Ovary (tissue), 9 donors: ENCODE measurements around the gene MDFIC2. TPM values are rescaled to one million over a fixed set of nuclear protein-coding genes. Genes with fewer than 3 reads are reported as not detected.
"Not testable (repeated sequence)": the region's sequence is repeated elsewhere in the genome, so short reads cannot be mapped to it uniquely, and the experiment has no call there.

Source experiments
- DNase-seq, 5 donors: peaks; one replicate each; pipeline ENCODE4 v3.0.0-alpha.2; 2019 to 2020
- H3K27ac ChIP-seq, 2 donors: fragments of 200-600 bp; one replicate each; pipeline versions ENCODE4 v1.5.1 to v1.8.0; 2019 to 2022
- H3K27me3 ChIP-seq: fragments of 200-600 bp; one replicate; pipeline ENCODE4 v1.8.0; 2022
- H3K36me3 ChIP-seq: fragments of 200-600 bp; sonication (generic); one replicate; pipeline ENCODE4 v1.5.1; 2019
- H3K4me1 ChIP-seq: one replicate; pipeline ENCODE4 v1.8.1; 2013; ENCODE audit warnings: mild to moderate bottlenecking, moderate library complexity; ENCODE audit not compliant: insufficient read depth
- H3K4me3 ChIP-seq: fragments of 200-600 bp; sonication (generic); one replicate; pipeline ENCODE4 v1.5.1; 2017
- H3K9me3 ChIP-seq, 2 donors: fragments of 200-600 bp in 1 of 2; sonication (generic) in 1 of 2; one replicate each; pipeline versions ENCODE4 v1.5.1 to v1.8.1; 2013 to 2019; ENCODE audit warnings: mild to moderate bottlenecking in 1 of 2, moderate library complexity in 1 of 2
- EP300 ChIP-seq: sonication (generic); formaldehyde crosslinking; IDR thresholded peaks from one replicate; pipeline ENCODE4 v1.6.1; 2017; ENCODE audit warnings: antibody characterized with exemption
- POLR2A ChIP-seq: fragments of 450-650 bp; IDR thresholded peaks from one replicate; pipeline ENCODE4 v1.6.1; 2017; ENCODE audit warnings: antibody characterized with exemption, mild to moderate bottlenecking, moderate library complexity
- WGBS, 3 donors: extraction: QIAGEN DNeasy Blood & Tissue Kit in 1 of 3; methylation state at CpG; one replicate each; pipeline versions ENCODE4 v1.1.5 to v1.1.7; 2013 to 2017; 5-methylcytosine and 5-hydroxymethylcytosine counted together
- intact Hi-C, 4 donors: fragments of 100-400 bp; cut with DNase I; formaldehyde crosslinking; loops; one replicate each; pipeline versions ENCODE4 v1.11.0 to v1.15.1; 2022 to 2023
- polyA plus RNA-seq, 2 donors: library from polyadenylated mRNA; stranded (reverse); fragments of 200-250 nt in 1 of 2; fragments of 350-450 nt in 1 of 2; fragmentation: Illumina TruSeq in 1 of 2; extraction: RNeasy Lipid Tissue Mini Kit (QIAGEN cat#74804) in 1 of 2; gene quantifications; one replicate each; pipeline ENCODE4 v1.2.3, GENCODE V29; 2013 to 2014
- total RNA-seq, 7 donors: library from RNA; depleted of rRNA in 2 of 7; stranded (reverse); fragments of >200 nt in 2 of 7; fragmentation: NEBNext Ultra II Directional in 3 of 7; extraction: Animal tissue kit (Norgen Biotek cat#: 25700) in 3 of 7; gene quantifications; one replicate each; pipeline versions ENCODE4 v1.1.0 to v1.2.4, GENCODE V29; 2016 to 2023
- TF ChIP-seq, protein P1 (sequence below), 3 donors: fragments of 450-650 bp in 2 of 3; fragments of 200-600 bp in 1 of 3; IDR thresholded peaks; one replicate each; pipeline versions ENCODE4 v1.5.1 to v1.8.0; 2016 to 2022; ENCODE audit warnings: antibody characterized with exemption in 3 of 3, mild to moderate bottlenecking in 1 of 3
- donor health status: DM: no; HTN: no; CAD: no; lungs with moderate emphysema.
- donor health status: DM: no; HTN: no; CAD: no.
- donor health status: Bipolar disorder and iron deficiency.
- donor health status: DM: yes; HTN: yes; CAD: no.
- donor health status: DM: no; HTN: no; CAD: no.
- donor health status: DM: yes; HTN: yes; CAD: no.

Gene MDFIC2
- total and polyA plus RNA-seq, 9 donors, result not detected

DNA sequence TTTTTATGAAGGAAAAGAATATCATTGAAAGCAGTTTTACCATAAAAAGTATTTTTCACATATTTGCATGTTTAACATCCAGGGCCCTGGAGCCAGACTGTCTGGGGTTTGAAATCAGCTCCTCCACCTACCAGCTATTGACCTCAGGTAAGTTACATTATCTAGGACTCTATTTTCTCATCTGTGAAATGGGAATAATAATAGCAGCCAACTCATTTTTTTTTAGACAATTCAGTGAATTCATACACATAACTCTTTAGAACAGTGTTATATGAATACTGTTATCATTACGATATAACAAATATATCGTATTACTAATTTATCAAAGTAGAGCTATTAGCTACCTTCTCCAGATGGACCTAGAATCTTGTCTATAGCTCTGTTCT, 21.3 kb downstream of the MDFIC2 start:
- no peaks in the 10 kb centered on the region for H3K9me3 ChIP-seq
- no peak for TF ChIP-seq POLR2A
- no peak for TF ChIP-seq EP300
- TF ChIP-seq, protein P1, sequence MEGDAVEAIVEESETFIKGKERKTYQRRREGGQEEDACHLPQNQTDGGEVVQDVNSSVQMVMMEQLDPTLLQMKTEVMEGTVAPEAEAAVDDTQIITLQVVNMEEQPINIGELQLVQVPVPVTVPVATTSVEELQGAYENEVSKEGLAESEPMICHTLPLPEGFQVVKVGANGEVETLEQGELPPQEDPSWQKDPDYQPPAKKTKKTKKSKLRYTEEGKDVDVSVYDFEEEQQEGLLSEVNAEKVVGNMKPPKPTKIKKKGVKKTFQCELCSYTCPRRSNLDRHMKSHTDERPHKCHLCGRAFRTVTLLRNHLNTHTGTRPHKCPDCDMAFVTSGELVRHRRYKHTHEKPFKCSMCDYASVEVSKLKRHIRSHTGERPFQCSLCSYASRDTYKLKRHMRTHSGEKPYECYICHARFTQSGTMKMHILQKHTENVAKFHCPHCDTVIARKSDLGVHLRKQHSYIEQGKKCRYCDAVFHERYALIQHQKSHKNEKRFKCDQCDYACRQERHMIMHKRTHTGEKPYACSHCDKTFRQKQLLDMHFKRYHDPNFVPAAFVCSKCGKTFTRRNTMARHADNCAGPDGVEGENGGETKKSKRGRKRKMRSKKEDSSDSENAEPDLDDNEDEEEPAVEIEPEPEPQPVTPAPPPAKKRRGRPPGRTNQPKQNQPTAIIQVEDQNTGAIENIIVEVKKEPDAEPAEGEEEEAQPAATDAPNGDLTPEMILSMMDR (IDR thresholded peaks at IDR 0.05), result no peak
- H3K4me1 ChIP-seq, result no peaks in the 10 kb centered on the region
- intact Hi-C loops, result no loop called here
- H3K4me3 ChIP-seq, result no peak overlapping the region
- WGBS, 3 donors, result 96 to 99% (median 96%) methylated on average over 2 of the region's 2 CpGs
- no peak overlapping the region for H3K27ac ChIP-seq
- H3K36me3 ChIP-seq, result no peaks in the 10 kb centered on the region
- no peak for DNase-seq
- no peaks in the 10 kb centered on the region for H3K27me3 ChIP-seq

DNA sequence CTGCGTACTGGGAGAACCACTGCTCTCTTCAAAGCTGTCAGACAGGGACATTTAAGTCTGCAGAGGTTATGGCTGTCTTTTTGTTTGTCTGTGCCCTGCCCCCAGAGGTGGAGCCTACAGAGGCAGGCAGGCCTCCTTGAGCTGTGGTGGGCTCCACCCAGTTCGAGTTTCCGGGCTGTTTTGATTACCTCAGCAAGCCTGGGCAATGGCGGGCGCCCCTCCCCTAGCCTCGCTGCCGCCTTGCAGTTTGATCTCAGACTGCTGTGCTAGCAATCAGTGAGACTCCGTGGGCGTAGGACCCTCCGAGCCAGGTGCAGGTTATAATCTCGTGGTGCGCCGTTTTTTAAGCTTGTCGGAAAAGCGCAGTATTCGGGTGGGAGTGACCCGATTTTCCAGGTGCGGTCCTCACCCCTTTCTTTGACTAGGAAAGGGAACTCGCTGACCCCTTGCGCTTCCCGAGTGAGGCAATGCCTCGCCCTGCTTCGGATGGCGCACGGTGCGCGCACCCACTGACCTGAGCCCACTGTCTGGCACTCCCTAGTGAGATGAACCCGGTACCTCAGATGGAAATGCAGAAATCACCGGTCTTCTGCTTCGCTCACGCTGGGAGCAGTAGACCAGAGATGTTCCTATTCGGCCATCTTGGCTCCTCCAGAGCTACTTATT, 21.9 kb downstream of the MDFIC2 start:
- DNase-seq, H3K27me3 ChIP-seq, H3K4me3 ChIP-seq, H3K36me3 ChIP-seq, H3K9me3 ChIP-seq, H3K4me1 ChIP-seq, intact Hi-C loops, H3K27ac ChIP-seq: not testable (repeated sequence)
- WGBS, 3 donors, result 88 to 93% (median 90%) methylated on average over 32 of the region's 32 CpGs

DNA sequence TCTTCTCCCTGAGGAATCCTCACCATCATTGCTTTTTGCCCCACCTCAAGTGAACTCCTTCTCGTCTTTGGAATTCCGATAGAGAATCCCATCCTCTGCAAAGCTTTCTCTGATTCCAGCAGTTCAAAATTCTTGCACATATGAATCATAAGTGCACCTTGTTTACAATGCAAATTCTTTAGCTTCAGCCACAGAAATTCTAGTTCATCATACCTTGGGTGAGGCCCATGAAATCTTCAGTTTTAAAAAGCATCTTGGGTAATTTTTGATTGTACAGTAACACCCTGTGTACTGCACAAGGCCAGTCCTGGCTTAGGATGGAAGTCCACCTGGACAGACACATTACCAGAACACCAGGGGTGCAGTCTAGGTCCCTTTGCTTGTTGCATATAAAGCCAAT, 30.8 kb downstream of the MDFIC2 start:
- intact Hi-C loops, result no loop called here
- WGBS, 3 donors, result 73 to 84% (median 82%) methylated on average over 2 of the region's 2 CpGs

DNA sequence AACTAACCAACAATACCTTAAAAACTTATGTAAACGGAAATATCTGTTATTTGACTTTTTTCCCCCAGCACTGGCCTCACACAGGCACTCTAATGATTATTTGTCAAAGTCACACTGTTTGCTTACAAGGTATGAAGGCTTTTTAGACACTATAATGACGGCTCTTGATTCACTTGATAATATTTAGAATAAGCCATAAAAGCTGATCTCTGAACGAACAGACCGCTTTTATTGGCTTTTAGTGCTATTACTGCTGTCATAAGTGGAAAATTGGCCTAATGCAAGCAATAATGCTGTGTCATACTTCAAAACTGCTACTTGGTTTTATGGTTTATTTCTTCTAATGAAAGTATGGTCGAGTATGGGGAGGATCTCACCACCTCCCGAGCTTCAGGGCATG, 35.1 kb downstream of the MDFIC2 start:
- no peak overlapping the region for H3K27ac ChIP-seq
- no peak overlapping the region for H3K4me3 ChIP-seq
- no peak for DNase-seq
- no peaks in the 10 kb centered on the region for H3K36me3 ChIP-seq
- WGBS, 3 donors, result 74 to 82% (median 77%) methylated on average over 6 of the region's 6 CpGs
- no peaks in the 10 kb centered on the region for H3K9me3 ChIP-seq
- H3K4me1 ChIP-seq, result no peaks in the 10 kb centered on the region
- H3K27me3 ChIP-seq, result no peaks in the 10 kb centered on the region
- no peak for TF ChIP-seq POLR2A
- no peak for TF ChIP-seq EP300
- TF ChIP-seq, protein P1 (IDR thresholded peaks at IDR 0.05), result no peak
- intact Hi-C loops, result no loop called here

More for the DNA sequence above, 30.8 kb downstream of the MDFIC2 start:
- Histone ChIP-seq H3K27ac (no peak overlapping the region), H3K27me3 (no peaks in the 10 kb centered on the region), H3K4me1 (no peaks in the 10 kb centered on the region), H3K4me3 (no peak overlapping the region), H3K9me3 (no peaks in the 10 kb centered on the region), H3K36me3 (no peaks in the 10 kb centered on the region)
- TF ChIP-seq POLR2A (no peak), EP300 (no peak)
- TF ChIP-seq, protein P1 (IDR thresholded peaks at IDR 0.05), result no peak
- no peak for DNase-seq

DNA sequence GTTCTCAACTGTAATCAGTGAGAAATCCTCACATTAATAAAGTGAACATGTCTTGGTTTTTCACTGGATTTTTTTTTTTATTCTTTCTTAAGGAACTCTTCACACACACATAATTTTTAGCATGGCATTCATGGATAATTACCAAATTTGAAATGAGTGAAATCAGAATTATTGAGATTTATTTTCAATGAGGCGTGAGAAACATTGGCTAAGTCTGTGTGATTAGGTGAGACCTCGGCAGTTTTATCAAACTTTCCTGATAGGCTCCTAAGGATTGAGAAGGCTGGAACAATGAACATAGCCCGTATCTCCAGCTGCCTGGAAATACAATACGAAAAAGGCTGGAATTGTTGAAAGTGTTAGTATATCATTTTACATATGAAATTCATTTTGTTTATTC, 35.5 kb downstream of the MDFIC2 start:
- 67% methylated on average over 4 of the region's 4 CpGs for WGBS, 3 donors

More for the DNA sequence above, 35.5 kb downstream of the MDFIC2 start:
- Histone ChIP-seq H3K4me1 (no peaks in the 10 kb centered on the region), H3K4me3 (no peak overlapping the region), H3K27ac (no peak overlapping the region), H3K36me3 (no peaks in the 10 kb centered on the region), H3K27me3 (no peaks in the 10 kb centered on the region), H3K9me3 (no peaks in the 10 kb centered on the region)
- intact Hi-C loops, result no loop called here
- TF ChIP-seq EP300 (no peak), POLR2A (no peak)
- TF ChIP-seq, protein P1 (IDR thresholded peaks at IDR 0.05), result no peak
- DNase-seq, result no peak
